DMS53 treated with DMSO at 0.1 percent for 48 hours (cell line): ENCODE results near the gene EGFL8.
"Not testable (repeated sequence)": the region's sequence is repeated elsewhere in the genome, so short reads cannot be mapped to it uniquely, and the experiment has no call there.

Experiments
- DNase-seq: peaks from one replicate; lab custom pipeline; 2025; ENCODE audit not compliant: unreplicated experiment; lab: John Stamatoyannopoulos, UW

Gene EGFL8

DNA sequence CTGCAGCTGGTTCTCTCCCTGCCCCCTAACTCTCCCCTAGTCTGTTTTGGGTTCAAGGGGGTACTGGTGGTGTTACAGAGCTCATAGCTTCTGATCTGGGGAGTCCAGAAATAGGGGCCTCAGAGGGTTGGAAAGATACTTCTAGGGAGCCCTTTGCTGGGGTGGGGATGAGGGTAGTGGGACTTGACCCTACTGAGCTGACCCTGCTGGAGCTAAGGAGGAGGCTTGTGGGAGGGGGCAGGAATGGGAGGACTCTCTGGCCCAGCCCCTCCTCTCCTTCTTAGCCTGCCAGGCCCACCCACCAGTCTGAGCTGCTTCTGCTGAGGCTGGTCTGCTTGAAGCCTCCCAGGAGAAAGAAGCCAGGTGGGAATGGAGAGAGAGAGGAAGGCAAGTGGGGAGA is at the start of gene EGFL8:
Gene EGFL8 (plus strand): TSS at position 301 of the 400 bp plus-strand sequence. CDS start 1,571 bp downstream, outside the sequence.
- no peak for DNase-seq

DNA sequence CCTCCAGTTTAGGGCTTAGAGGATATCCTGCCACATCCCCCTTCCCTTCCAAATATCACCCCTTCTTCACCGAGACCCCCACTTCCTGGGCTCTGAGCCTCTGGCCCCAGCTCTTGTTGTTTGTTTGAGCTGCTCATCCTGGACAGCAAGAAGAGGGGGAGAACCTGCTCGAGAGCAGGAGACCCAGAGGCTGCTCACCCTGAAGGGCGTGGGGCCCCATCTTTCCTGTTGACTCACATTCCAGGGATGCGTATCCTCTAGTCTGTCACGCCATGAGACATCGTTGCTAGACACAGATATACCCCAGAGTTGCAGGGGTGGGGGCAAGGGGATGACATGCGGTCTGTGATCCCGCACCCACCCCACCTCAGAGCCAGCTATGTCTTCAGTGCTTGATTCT is 49.6 kb upstream of the EGFL8 start:
- DNase-seq = no peak

- no peak for DNase-seq
Measured at GRCh38 chr6:32115623-32116022, 48.8 kb upstream of the EGFL8 start.

DNA sequence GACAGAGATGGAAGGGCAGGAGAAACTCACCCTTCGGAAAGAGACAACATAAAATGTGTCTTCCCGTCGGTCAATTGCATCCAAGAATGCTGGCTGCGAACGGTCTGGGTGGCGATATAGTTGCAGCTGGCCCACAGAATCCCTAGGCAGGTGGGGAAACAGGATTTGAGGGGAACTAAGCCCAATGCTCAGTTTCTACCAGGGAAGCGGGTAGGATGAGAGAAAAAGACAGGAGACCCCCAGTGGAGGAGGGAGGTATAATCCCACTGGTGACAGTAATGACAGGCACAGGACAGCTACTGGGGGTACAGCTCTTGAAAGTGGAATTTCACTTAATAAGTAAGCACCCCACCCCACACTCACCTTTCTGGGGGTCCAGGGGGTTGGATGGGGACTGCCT is 47.7 kb upstream of the EGFL8 start:
- no peak for DNase-seq

DNA sequence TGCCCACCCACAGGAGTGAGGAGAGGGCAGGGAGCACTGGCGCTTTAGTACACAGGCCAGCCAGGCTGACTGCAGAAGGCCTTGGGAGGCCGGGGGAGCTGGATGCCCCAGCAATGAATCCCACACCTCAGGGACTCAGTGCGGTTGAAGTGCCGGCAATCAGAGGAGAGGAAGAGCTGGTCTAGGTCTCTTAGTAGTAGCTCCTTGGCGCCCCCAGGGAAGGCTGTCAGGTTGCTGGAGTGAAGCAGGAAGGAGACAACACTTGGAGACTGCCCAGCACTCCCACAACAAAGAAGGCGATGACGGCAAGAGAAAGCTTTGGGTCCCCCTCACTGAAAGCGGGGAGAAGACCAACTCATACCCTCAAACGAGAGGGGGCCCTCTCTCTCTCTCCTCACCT is 46.9 kb upstream of the EGFL8 start:
- no peak for DNase-seq

- DNase-seq = peak; percentile 81
Measured at GRCh38 chr6:32118782-32119628, 45.4 kb upstream of the EGFL8 start.

DNA sequence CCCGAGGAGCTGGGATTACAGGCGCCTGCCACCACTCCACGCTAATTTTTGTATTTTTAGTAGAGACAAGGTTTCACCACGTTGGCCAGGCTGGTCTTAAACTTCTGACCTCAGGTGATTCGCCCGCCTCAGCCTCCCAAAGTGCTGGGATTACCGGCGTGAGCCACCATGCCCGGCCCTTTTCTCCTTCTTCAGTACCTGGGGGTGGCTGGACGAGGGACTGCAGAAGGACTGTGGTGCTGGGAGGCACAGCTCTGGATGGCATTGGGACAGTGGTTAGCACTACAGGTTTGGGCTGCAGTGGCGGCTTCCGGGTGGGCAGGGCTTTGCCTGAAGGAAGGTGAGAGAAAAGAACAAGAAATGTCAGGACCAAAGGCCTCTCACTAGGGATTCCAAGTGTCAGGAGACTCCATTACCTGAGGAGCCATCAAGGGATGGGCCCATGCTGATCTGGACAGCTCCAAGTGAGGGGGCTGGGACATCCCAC is 43.8 kb upstream of the EGFL8 start:
- no peak for DNase-seq

DNA sequence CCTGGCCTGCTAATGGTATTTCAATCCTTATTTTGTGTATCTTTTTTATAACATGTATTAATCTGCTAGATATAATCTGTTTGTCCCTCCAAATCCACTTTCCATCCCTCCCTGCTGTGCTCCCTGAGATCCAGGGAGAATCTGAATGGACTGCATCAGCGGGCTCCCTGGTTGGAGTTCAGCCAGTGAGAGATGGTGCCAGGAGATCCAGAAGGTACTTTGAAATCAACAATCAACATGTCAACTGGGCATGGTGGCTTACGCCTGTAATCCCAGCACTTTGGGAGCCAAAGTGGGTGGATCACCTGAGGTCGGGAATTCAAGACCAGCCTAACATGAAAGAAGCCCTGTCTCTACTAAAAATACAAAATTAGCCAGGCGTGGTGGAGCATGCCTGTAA is 40.7 kb upstream of the EGFL8 start:
- DNase-seq = no peak

DNA sequence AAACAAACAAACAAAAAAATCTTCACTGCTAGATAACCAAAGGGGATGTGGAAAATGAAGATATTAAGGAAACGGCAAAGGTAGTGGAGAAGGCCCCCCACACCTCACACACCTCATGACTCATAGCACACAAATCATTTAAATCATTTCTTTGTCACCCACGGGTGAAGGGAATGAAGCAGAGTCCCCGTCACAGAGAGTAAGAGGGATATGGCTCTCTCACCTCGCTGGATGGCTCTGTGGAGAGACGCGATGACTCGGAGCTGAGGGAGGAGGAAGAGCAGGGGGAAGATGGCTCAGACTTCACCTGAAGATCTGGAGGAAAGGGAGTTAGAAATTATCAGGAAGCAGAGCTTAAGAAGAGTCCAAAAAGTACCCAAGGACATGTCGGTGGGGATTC is 37.5 kb upstream of the EGFL8 start:
- DNase-seq = no peak

- DNase-seq = no peak
Measured at GRCh38 chr6:32127409-32127716, 37.0 kb upstream of the EGFL8 start.

DNA sequence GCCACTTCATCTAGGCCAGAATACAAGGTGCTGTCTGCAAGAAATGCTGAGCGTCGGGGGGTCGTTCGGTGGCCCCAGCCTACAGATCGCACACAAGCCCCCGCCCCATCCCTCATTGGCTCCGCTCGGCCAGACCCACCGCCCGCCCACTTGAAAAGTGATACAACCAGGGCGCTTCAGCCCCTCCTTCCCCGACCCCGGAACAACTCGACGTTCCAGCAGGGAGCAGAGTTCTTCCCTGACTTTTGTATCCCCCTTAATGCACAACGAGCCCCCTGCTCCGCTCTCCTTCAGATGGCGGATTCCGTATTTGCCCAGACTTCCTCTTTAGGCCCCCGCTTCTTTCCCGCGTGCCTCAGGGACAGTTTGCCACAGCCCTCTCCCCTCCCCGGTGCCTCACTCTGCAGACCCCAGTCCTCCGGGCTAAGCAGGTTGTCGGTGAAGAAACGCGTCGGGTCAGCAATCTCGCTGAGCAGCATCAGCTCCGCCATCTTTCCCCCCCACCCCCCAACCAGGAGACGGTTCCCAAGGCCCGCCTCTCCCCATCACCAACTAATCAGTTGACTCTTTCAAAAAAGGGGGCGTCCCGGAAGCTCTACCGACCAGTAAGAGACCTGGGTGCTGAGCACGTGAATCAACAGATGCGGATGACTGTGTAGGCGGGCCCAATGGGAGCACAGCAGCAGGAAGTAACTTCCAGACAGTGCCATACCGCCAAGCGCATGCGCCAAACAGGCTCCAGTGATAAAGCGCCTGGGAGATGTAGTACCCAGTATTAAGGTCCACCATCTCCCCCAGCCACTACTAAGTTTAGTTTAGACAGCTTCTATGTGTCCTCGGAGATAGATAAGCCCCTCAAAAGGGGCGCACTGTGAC is 36.4 kb upstream of the EGFL8 start, which contains the start of gene ATF6B:
Gene ATF6B (minus strand): TSS at position 530 of the 876 bp plus-strand sequence. CDS start 39 bp downstream, at position 491.
- peak; percentile 99 for DNase-seq

- no peak for DNase-seq
Measured at GRCh38 chr6:32128751-32129296, 35.6 kb upstream of the EGFL8 start.

- DNase-seq = peak; percentile 63
Measured at GRCh38 chr6:32129297-32130088, 34.9 kb upstream of the EGFL8 start.

DNA sequence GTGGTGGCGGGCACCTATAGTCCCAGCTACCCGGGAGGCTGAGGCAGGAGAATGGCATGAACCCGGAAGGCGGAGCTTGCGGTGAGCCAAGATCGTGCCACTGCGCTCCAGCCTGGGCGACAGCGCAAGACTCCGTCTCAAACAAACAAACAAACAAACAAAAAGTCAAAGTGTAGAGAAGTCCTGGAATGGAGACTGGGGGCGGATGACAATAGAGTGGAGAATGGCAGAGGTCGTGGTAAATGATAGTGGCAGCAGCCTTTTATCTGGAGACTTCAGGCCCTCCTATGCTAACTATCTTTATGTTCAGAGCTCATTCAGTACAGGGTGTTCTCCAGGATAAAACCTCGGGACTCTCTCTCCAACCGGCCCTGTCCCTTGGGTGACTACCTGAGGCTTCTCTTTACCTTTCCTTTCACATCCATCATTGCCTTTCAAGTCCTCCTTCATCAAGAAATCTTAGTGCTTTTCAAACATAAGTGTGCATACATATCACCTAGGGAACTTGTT is 32.9 kb upstream of the EGFL8 start:
- no peak for DNase-seq

GRCh38 chr6:32132110-32132509 is 32.3 kb upstream of the EGFL8 start:
- no peak for DNase-seq

GRCh38 chr6:32133786-32134185 is 30.6 kb upstream of the EGFL8 start:
- no peak for DNase-seq

- no peak for DNase-seq
Measured at GRCh38 chr6:32137454-32137853, 26.9 kb upstream of the EGFL8 start.

GRCh38 chr6:32139590-32139989 is 24.8 kb upstream of the EGFL8 start:
- DNase-seq = no peak

DNA sequence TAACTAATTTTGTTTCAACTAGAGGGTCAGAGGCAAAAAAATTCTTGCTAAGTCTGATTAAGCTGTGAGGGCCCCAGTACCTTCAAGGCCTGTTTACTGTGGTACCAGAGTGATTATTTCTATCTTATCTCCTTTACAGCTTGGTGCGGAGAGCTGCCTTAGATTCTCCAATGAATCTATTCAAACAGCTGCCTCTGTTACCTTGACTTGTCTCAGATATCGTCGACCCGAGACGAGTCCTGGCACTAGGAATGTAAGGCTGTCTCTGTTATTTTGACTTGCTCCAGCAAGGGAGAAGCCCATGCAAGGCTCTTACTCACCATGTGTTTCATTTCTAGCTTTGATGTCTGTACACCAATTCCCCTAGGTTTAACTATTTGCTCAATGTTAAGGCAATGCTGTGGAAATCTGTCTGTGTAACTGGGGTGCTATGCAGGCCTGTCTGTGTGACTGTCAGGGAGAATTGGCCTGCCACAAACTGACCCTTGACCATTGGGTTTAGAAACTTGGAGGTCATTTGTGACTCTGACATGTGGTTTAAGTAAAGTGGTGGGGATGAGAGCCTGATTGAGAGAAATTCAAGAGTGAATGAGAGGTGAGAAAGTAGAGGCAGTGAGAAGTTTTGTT is 23.9 kb upstream of the EGFL8 start:
- no peak for DNase-seq

GRCh38 chr6:32144238-32144637 is 20.2 kb upstream of the EGFL8 start:
- DNase-seq = not testable (repeated sequence)
